ENCODE data around the gene ST6GAL2. TPM values are rescaled to one million over a fixed set of nuclear protein-coding genes. Genes with fewer than 3 reads are reported as not detected.

ST6GAL2 gene
- total and polyA plus RNA-seq, 2 experiments from 2014 or later: 13.4 to 25.7 TPM

DNA sequence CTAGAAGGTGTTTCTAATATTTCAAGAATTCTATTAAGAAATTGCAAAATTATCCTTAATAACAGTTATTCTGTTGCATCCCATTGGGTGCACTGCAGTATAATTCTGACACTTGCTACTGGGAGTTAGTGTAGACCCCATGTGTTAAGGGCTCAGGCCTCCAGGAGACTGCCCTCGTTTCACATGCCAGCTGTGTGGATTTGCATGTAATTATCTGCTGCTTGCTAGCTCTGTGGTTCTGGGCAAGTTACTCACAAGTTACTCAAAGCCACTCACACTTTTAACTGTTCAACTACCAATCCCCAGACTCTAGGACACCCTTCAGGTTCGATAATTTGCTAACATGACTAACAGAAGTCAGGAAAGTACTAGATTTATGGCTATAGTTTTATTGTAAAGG, 38.6 kb downstream of the ST6GAL2 start (continued):
- TF ChIP-seq ZNF114 (CRISPR knock-in tag; IDR thresholded peaks at IDR 0.05): no peak
- TF ChIP-seq EZH2phosphoT487 (IDR thresholded peaks at IDR 0.05; ENCODE audit: unreplicated experiment): no peak

DNA sequence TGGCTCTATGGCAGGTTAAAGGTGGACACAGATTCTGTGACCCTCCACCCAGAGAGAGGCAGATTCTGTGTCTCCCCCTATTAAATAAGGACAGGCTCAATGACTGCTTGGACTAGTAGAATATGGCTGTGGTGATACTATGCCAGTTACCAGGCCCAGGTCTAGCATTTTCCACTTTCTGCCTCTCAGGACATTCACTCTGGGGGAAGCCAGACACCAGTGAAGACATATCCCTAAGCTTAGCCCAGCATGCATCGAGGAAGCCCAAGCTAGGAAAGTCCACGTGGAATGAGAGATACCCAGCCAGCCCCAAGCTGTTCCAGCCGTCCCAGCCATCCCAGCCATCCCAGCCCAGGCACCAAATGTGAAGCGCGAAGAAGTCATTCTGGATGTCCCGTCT, 40.3 kb downstream of the ST6GAL2 start:
- Histone ChIP-seq H3K27ac (ENCODE audit: low read depth) (no peak overlapping the region), H2AFZ (no peak overlapping the region), H3K27me3 (ENCODE audit: insufficient read depth) (no peaks in the 10 kb centered on the region), H3K36me3 (ENCODE audit: insufficient read depth) (no peaks in the 10 kb centered on the region), H3K4me2 (no peak overlapping the region), H3K79me2 (replicated peaks; ENCODE audit: insufficient read depth) (peaks cover 17% of the 10 kb centered on the region), H4K20me1 (replicated peaks; ENCODE audit: insufficient read depth) (peaks cover under 1% of the 10 kb centered on the region; the same call in 1 of the 2 replicates), H3K9me2 (ENCODE audit: insufficient read depth) (no peaks in the 10 kb centered on the region), H3K4me3 (no peak overlapping the region), H3K4me1 (ENCODE audit: insufficient read depth) (peaks cover 19% of the 10 kb centered on the region; the same call in 1 of the 2 replicates), H3F3A (replicated peaks; ENCODE audit: low read depth) (no peaks in the 10 kb centered on the region)
- H3K4me3 Mint-ChIP-seq: no peak overlapping the region
- no peak for ATAC-seq
- DNase-seq (ENCODE audit: low spot score): no peak
- H3K27ac Mint-ChIP-seq: no peak overlapping the region
- no peaks in the 10 kb centered on the region for H3K9me3 Mint-ChIP-seq
- no peaks in the 10 kb centered on the region for H3K36me3 Mint-ChIP-seq (ENCODE audit: low read depth)
- peaks cover 2% of the 10 kb centered on the region for H3K27me3 Mint-ChIP-seq (ENCODE audit: insufficient read depth, low read depth, poor library complexity)
- TF ChIP-seq CREB1 (CRISPR knock-in tag; IDR thresholded peaks at IDR 0.05; ENCODE audit: low read depth) (no peak), JUNB (IDR thresholded peaks at IDR 0.05; ENCODE audit: unreplicated experiment) (no peak), EZH2phosphoT487 (IDR thresholded peaks at IDR 0.05; ENCODE audit: unreplicated experiment) (no peak), NANOG (IDR thresholded peaks at IDR 0.05; ENCODE audit: borderline replicate concordance) (no peak), POLR2AphosphoS5 (IDR thresholded peaks at IDR 0.05; ENCODE audit: low read depth) (no peak), ZNF114 (CRISPR knock-in tag; IDR thresholded peaks at IDR 0.05) (no peak), STAT1 (IDR thresholded peaks at IDR 0.05; ENCODE audit: unreplicated experiment) (no peak), EZH2 (IDR thresholded peaks at IDR 0.05; ENCODE audit: low read depth, unreplicated experiment) (no peak), ZNF331 (CRISPR knock-in tag; IDR thresholded peaks at IDR 0.05; ENCODE audit: low read depth) (no peak)
- TF ChIP-seq, protein P1, sequence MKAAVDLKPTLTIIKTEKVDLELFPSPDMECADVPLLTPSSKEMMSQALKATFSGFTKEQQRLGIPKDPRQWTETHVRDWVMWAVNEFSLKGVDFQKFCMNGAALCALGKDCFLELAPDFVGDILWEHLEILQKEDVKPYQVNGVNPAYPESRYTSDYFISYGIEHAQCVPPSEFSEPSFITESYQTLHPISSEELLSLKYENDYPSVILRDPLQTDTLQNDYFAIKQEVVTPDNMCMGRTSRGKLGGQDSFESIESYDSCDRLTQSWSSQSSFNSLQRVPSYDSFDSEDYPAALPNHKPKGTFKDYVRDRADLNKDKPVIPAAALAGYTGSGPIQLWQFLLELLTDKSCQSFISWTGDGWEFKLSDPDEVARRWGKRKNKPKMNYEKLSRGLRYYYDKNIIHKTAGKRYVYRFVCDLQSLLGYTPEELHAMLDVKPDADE (IDR thresholded peaks at IDR 0.05): no peak
- TF ChIP-seq, protein P2, sequence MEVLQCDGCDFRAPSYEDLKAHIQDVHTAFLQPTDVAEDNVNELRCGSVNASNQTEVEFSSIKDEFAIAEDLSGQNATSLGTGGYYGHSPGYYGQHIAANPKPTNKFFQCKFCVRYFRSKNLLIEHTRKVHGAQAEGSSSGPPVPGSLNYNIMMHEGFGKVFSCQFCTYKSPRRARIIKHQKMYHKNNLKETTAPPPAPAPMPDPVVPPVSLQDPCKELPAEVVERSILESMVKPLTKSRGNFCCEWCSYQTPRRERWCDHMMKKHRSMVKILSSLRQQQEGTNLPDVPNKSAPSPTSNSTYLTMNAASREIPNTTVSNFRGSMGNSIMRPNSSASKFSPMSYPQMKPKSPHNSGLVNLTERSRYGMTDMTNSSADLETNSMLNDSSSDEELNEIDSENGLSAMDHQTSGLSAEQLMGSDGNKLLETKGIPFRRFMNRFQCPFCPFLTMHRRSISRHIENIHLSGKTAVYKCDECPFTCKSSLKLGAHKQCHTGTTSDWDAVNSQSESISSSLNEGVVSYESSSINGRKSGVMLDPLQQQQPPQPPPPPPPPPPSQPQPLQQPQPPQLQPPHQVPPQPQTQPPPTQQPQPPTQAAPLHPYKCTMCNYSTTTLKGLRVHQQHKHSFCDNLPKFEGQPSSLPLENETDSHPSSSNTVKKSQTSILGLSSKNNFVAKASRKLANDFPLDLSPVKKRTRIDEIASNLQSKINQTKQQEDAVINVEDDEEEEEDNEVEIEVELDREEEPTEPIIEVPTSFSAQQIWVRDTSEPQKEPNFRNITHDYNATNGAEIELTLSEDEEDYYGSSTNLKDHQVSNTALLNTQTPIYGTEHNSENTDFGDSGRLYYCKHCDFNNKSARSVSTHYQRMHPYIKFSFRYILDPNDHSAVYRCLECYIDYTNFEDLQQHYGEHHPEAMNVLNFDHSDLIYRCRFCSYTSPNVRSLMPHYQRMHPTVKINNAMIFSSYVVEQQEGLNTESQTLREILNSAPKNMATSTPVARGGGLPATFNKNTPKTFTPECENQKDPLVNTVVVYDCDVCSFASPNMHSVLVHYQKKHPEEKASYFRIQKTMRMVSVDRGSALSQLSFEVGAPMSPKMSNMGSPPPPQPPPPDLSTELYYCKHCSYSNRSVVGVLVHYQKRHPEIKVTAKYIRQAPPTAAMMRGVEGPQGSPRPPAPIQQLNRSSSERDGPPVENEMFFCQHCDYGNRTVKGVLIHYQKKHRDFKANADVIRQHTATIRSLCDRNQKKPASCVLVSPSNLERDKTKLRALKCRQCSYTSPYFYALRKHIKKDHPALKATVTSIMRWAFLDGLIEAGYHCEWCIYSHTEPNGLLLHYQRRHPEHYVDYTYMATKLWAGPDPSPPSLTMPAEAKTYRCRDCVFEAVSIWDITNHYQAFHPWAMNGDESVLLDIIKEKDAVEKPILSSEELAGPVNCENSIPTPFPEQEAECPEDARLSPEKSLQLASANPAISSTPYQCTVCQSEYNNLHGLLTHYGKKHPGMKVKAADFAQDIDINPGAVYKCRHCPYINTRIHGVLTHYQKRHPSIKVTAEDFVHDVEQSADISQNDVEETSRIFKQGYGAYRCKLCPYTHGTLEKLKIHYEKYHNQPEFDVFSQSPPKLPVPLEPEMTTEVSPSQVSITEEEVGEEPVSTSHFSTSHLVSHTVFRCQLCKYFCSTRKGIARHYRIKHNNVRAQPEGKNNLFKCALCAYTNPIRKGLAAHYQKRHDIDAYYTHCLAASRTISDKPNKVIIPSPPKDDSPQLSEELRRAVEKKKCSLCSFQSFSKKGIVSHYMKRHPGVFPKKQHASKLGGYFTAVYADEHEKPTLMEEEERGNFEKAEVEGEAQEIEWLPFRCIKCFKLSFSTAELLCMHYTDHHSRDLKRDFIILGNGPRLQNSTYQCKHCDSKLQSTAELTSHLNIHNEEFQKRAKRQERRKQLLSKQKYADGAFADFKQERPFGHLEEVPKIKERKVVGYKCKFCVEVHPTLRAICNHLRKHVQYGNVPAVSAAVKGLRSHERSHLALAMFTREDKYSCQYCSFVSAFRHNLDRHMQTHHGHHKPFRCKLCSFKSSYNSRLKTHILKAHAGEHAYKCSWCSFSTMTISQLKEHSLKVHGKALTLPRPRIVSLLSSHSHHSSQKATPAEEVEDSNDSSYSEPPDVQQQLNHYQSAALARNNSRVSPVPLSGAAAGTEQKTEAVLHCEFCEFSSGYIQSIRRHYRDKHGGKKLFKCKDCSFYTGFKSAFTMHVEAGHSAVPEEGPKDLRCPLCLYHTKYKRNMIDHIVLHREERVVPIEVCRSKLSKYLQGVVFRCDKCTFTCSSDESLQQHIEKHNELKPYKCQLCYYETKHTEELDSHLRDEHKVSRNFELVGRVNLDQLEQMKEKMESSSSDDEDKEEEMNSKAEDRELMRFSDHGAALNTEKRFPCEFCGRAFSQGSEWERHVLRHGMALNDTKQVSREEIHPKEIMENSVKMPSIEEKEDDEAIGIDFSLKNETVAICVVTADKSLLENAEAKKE (CRISPR knock-in tag; IDR thresholded peaks at IDR 0.05): no peak
- TF ChIP-seq, protein P3, sequence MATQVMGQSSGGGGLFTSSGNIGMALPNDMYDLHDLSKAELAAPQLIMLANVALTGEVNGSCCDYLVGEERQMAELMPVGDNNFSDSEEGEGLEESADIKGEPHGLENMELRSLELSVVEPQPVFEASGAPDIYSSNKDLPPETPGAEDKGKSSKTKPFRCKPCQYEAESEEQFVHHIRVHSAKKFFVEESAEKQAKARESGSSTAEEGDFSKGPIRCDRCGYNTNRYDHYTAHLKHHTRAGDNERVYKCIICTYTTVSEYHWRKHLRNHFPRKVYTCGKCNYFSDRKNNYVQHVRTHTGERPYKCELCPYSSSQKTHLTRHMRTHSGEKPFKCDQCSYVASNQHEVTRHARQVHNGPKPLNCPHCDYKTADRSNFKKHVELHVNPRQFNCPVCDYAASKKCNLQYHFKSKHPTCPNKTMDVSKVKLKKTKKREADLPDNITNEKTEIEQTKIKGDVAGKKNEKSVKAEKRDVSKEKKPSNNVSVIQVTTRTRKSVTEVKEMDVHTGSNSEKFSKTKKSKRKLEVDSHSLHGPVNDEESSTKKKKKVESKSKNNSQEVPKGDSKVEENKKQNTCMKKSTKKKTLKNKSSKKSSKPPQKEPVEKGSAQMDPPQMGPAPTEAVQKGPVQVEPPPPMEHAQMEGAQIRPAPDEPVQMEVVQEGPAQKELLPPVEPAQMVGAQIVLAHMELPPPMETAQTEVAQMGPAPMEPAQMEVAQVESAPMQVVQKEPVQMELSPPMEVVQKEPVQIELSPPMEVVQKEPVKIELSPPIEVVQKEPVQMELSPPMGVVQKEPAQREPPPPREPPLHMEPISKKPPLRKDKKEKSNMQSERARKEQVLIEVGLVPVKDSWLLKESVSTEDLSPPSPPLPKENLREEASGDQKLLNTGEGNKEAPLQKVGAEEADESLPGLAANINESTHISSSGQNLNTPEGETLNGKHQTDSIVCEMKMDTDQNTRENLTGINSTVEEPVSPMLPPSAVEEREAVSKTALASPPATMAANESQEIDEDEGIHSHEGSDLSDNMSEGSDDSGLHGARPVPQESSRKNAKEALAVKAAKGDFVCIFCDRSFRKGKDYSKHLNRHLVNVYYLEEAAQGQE (IDR thresholded peaks at IDR 0.05; ENCODE audit: unreplicated experiment): no peak
- TF ChIP-seq, protein P4, sequence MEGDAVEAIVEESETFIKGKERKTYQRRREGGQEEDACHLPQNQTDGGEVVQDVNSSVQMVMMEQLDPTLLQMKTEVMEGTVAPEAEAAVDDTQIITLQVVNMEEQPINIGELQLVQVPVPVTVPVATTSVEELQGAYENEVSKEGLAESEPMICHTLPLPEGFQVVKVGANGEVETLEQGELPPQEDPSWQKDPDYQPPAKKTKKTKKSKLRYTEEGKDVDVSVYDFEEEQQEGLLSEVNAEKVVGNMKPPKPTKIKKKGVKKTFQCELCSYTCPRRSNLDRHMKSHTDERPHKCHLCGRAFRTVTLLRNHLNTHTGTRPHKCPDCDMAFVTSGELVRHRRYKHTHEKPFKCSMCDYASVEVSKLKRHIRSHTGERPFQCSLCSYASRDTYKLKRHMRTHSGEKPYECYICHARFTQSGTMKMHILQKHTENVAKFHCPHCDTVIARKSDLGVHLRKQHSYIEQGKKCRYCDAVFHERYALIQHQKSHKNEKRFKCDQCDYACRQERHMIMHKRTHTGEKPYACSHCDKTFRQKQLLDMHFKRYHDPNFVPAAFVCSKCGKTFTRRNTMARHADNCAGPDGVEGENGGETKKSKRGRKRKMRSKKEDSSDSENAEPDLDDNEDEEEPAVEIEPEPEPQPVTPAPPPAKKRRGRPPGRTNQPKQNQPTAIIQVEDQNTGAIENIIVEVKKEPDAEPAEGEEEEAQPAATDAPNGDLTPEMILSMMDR (conservative IDR thresholded peaks at IDR 0.05; ENCODE audit: low read depth in 2 of 2): no peak
- peaks cover 17% of the 10 kb centered on the region for H3K4me1 Mint-ChIP-seq
